ENCODE results near the gene ZG16. TPM values are rescaled to one million over a fixed set of nuclear protein-coding genes. Genes with fewer than 3 reads are reported as not detected.

The ZG16 gene
- total and polyA plus RNA-seq, 2 of the 8 experiments (the other 6 are each of a cell fraction or from before 2014, with no cell fraction given): not detected

GRCh38 chr16:29811896-29812665 lies 34.0 kb downstream of the ZG16 start, which contains the start of gene PRRT2 (continued):
- TF ChIP-seq ASH2L (IDR thresholded peaks at IDR 0.05; ENCODE audit: low read length): peak; percentile 25
